Endothelial cell of umbilical vein (primary cell): Measurements from ENCODE around the gene DOCK7. TPM values are rescaled to one million over a fixed set of nuclear protein-coding genes. Genes with fewer than 3 reads are reported as not detected.

Experiments
- BruUV-seq: library from RNA; stranded (reverse); fragments of 400-500 nt; replicated peaks from 2 replicates; lab custom pipeline; 2021; lab: Mats Ljungman, UMichigan
- CTCF ChIA-PET: fragments of 300-600, 350-600 bp; sonication (Branson Sonifier 250); formaldehyde crosslinking; loops from one replicate; lab custom pipeline; 2021; ENCODE audit warnings: antibody characterized with exemption, inconsistent platforms; lab: Charles Lee
- POLR2A ChIA-PET: fragments of 300-600, 350-600 bp; sonication (Branson Sonifier 250); formaldehyde crosslinking; loops from one replicate; lab custom pipeline; 2021; ENCODE audit warnings: antibody characterized with exemption, inconsistent platforms; lab: Charles Lee
- DNase-seq: peaks from one replicate; pipeline ENCODE4 v3.0.0-alpha.2; 2011; ENCODE audit warnings: low read depth, low spot score
- FAIRE-seq: peaks from 2 replicates; lab custom pipeline; 2011; peaks lifted over from hg19 to GRCh38; lab: Jason Lieb, UNC
- H2AFZ ChIP-seq: 2 replicates; pipeline ENCODE4 v1.6.0; 2012; ENCODE audit warnings: low read depth, low read length, control low read depth, inconsistent platforms
- H3K27ac ChIP-seq: 2 replicates; pipeline ENCODE4 v1.5.1; 2011; ENCODE audit warnings: low read depth, mild to moderate bottlenecking, control low read depth, low read length, moderate library complexity; ENCODE audit not compliant: insufficient read depth
- H3K27me3 ChIP-seq, 2 experiments: 2 replicates each; pipeline versions ENCODE4 v1.6.0 to v1.6.1; 2011; ENCODE audit warnings: low read length in 2 of 2, mixed read lengths in 1 of 2; ENCODE audit not compliant: control insufficient read depth in 2 of 2, insufficient read depth in 2 of 2
- H3K36me3 ChIP-seq, 2 experiments: 2 replicates in 1 of 2; 3 replicates in 1 of 2; pipeline ENCODE4 v1.5.1; 2011; ENCODE audit warnings: low read length in 2 of 2, mild to moderate bottlenecking in 1 of 2, moderate library complexity in 1 of 2; ENCODE audit not compliant: control insufficient read depth in 2 of 2, insufficient read depth in 2 of 2; ENCODE audit errors: extremely low read depth in 1 of 2
- H3K4me1 ChIP-seq: 3 replicates; pipeline ENCODE4 v1.5.1; 2011; ENCODE audit warnings: mild to moderate bottlenecking, low read length; ENCODE audit not compliant: control insufficient read depth, insufficient read depth; ENCODE audit errors: extremely low read depth
- H3K4me2 ChIP-seq: 2 replicates; pipeline ENCODE4 v1.6.1; 2011; ENCODE audit warnings: low read length, control low read depth, mixed read lengths; ENCODE audit not compliant: insufficient read depth
- H3K4me3 ChIP-seq, 3 experiments: fragments of 200-600 bp in 1 of 3; sonication (generic), shearing (Covaris generic) in 1 of 3; replicated peaks in 1 of 3; 2 replicates each; pipeline ENCODE4 v1.5.1; 2011 to 2016; ENCODE audit warnings: control low read depth in 3 of 3, low read length in 3 of 3, mild to moderate bottlenecking in 2 of 3, inconsistent platforms in 1 of 3, low read depth in 1 of 3, moderate library complexity in 1 of 3; ENCODE audit not compliant: insufficient read depth in 1 of 3
- H3K79me2 ChIP-seq: 2 replicates; pipeline ENCODE4 v1.6.0; 2012; ENCODE audit warnings: low read length, inconsistent platforms; ENCODE audit not compliant: control insufficient read depth, insufficient read depth
- H3K9ac ChIP-seq: replicated peaks from 2 replicates; pipeline ENCODE3; 2011; ENCODE audit warnings: low read length, control low read depth; ENCODE audit not compliant: insufficient read depth; ENCODE audit errors: extremely low read depth
- H3K9me1 ChIP-seq: replicated peaks from 3 replicates; pipeline ENCODE4 v1.6.0; 2011; ENCODE audit warnings: mild to moderate bottlenecking, low read length; ENCODE audit not compliant: control insufficient read depth, insufficient read depth; ENCODE audit errors: extremely low read depth
- H3K9me3 ChIP-seq: replicated peaks from 2 replicates; pipeline ENCODE4 v1.5.1; 2012; ENCODE audit warnings: low read length, inconsistent platforms; ENCODE audit not compliant: control insufficient read depth, insufficient read depth
- H4K20me1 ChIP-seq: replicated peaks from 2 replicates; pipeline ENCODE3; 2011; ENCODE audit warnings: mild to moderate bottlenecking, low read length; ENCODE audit not compliant: control insufficient read depth, insufficient read depth; ENCODE audit errors: extremely low read depth
- CTCF ChIP-seq, 2 donors: IDR thresholded peaks; 1 replicate in 1 of 2; 2 replicates in 1 of 2; pipeline ENCODE4 v1.5.1; 2011; ENCODE audit warnings: low read length in 2 of 2, mild to moderate bottlenecking in 2 of 2, moderate library complexity in 2 of 2, control low read depth in 1 of 2, inconsistent platforms in 1 of 2, low read depth in 1 of 2; ENCODE audit not compliant: insufficient read depth in 1 of 2; ENCODE audit errors: extremely low read depth in 1 of 2
- EZH2 ChIP-seq: IDR thresholded peaks from 2 replicates; pipeline ENCODE4 v1.6.1; 2012; ENCODE audit warnings: borderline replicate concordance, low read depth, mild to moderate bottlenecking, moderate library complexity, low read length, inconsistent platforms; ENCODE audit not compliant: severe bottlenecking
- MYC ChIP-seq: IDR thresholded peaks from one replicate; pipeline ENCODE4 v1.6.1; 2011; ENCODE audit warnings: mild to moderate bottlenecking, low read depth, low read length
- POLR2A ChIP-seq: IDR thresholded peaks from 2 replicates; pipeline ENCODE4 v1.6.1; 2012; ENCODE audit warnings: low read depth, mild to moderate bottlenecking, control low read depth, low read length
- POLR2AphosphoS5 ChIP-seq: IDR thresholded peaks from 2 replicates; pipeline ENCODE4 v1.6.1; 2012; ENCODE audit warnings: low read depth, mild to moderate bottlenecking, control low read depth, low read length, moderate library complexity; ENCODE audit not compliant: insufficient read depth
- dilution Hi-C: fragments of 300-500 bp; cut with MboI; formaldehyde crosslinking; loops from one replicate; pipeline ENCODE4 v1.15.0; 2019; ENCODE audit warnings: low sequenced_read_pairs; ENCODE audit not compliant: extremely low pct_ligation_motif_present
- intact Hi-C: fragments of 100-400 bp; cut with micrococcal nuclease; formaldehyde crosslinking; loops from one replicate; pipeline ENCODE4 v1.10.0; 2022
- polyA plus RNA-seq, 4 experiments: library from polyadenylated mRNA; depleted of rRNA in 3 of 4; stranded (reverse) in 3 of 4; unstranded in 1 of 4; fragments of >200 nt; gene quantifications; 2 replicates each; pipeline versions ENCODE4 v1.2.1 to v1.2.3, GENCODE V29; 2011 to 2012; ENCODE audit warnings: missing spikeins in 1 of 4
- total RNA-seq: library from RNA; stranded (reverse); gene quantifications from 2 replicates; pipeline ENCODE4 v1.2.3, GENCODE V29; 2021

The DOCK7 gene
- total and polyA plus RNA-seq, 2 donors (not counting 3 experiments of a cell fraction or from before 2014, with no cell fraction given): 9.4 to 31.9 TPM

GRCh38 chr1:62712336-62713243 lies 24.4 kb upstream of the DOCK7 start:
- intact Hi-C loops (no loop called here), dilution Hi-C loops (no loop called here)
- DNase-seq (no peak), FAIRE-seq (no peak)
- Histone ChIP-seq H3K4me3 (no peak overlapping the region), H3K4me1 (no peaks in the 10 kb centered on the region), H3K9me1 (no peaks in the 10 kb centered on the region), H3K9me3 (no peaks in the 10 kb centered on the region), H3K9ac (no peak overlapping the region), H3K4me2 (no peak overlapping the region), H3K27ac (no peak overlapping the region), H4K20me1 (no peaks in the 10 kb centered on the region), H3K79me2 (no peaks in the 10 kb centered on the region), H2AFZ (no peak overlapping the region), H3K27me3 (peaks cover 0 to 2% of the 10 kb centered on the region in 2 experiments), H3K36me3 (no peaks in the 10 kb centered on the region)
- POLR2A ChIA-PET: no interaction called here
- CTCF ChIA-PET: interaction anchor here (0.9 to 1.3 kb wide), 6 partner anchors 11 to 537 kb away, joined by 3 to 4 read pairs (median 3); no protein-coding TSS in a partner anchor
- TF ChIP-seq EZH2 (no peak), CTCF (IDR thresholded peaks at IDR 0.05; ENCODE audit: extremely low read depth in 1 of 2, insufficient read depth in 1 of 2, low read depth in 1 of 2, low read length in 2 of 2) (no peak), POLR2AphosphoS5 (no peak), MYC (no peak), POLR2A (no peak)
- no TSS peak for BruUV-seq
